GM12891 (cell line): ENCODE data around the gene ACSS1.

Experiments used
- DNase-seq: peaks from one replicate; pipeline ENCODE4 v3.0.0; 2011; ENCODE audit warnings: low spot score; ENCODE audit not compliant: insufficient read length
- FAIRE-seq: peaks from 2 replicates; lab custom pipeline; 2011; peaks lifted over from hg19 to GRCh38; lab: Jason Lieb, UNC
- PAX5 ChIP-seq: IDR thresholded peaks from 2 replicates; pipeline ENCODE4 v1.6.1; 2011; ENCODE audit warnings: low read length, moderate library complexity, mild to moderate bottlenecking; ENCODE audit not compliant: insufficient read depth, severe bottlenecking
- POLR2A ChIP-seq: IDR thresholded peaks from 2 replicates; pipeline ENCODE4 v1.6.1; 2011; ENCODE audit warnings: low read depth, low read length, control low read depth
- POLR2AphosphoS5 ChIP-seq: IDR thresholded peaks from 2 replicates; pipeline ENCODE4 v1.6.1; 2011; ENCODE audit warnings: low read depth, low read length, control low read depth
- POU2F2 ChIP-seq: IDR thresholded peaks from 2 replicates; pipeline ENCODE4 v1.6.1; 2011; ENCODE audit warnings: low read depth, mild to moderate bottlenecking, control low read depth, low read length, moderate library complexity
- SPI1 ChIP-seq: IDR thresholded peaks from 2 replicates; pipeline ENCODE4 v1.6.1; 2011; ENCODE audit warnings: low read depth, low read length, control low read depth
- TAF1 ChIP-seq: IDR thresholded peaks from 2 replicates; pipeline ENCODE4 v1.6.1; 2011; ENCODE audit warnings: low read depth, low read length, control low read depth

Gene ACSS1

GRCh38 chr20:24991897-24992486 is 65.9 kb downstream of the ACSS1 start:
- FAIRE-seq, result no peak
- TF ChIP-seq TAF1, result no peak
- TF ChIP-seq PAX5, result no peak
- TF ChIP-seq POLR2A, result no peak
- no peak for TF ChIP-seq POLR2AphosphoS5
- no peak for TF ChIP-seq SPI1
- TF ChIP-seq POU2F2, result no peak
- DNase-seq, result no peak

DNA sequence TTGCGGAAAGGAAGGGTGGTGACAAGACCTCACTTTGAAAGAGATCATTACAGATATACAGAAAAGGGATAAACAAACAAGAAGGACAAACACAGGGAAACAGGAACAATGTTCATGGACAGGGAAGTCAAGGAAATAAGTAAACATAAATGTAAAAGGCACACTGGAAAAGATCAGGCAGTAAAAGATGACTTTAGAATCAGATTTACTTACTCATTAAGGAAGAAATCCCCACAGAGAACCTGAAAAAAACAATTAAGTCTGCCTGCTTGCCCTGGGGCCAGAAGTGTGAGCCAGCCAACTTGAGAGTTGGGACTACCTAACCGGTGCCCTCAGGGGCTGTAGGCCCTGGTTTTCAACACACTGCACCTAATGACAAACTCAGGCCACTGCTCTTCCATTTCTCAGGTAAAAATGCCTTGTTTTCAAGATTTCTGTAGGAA is 67.1 kb downstream of the ACSS1 start:
- no peak for FAIRE-seq
- no peak for DNase-seq
- TF ChIP-seq SPI1 (no peak), TAF1 (no peak), PAX5 (no peak), POU2F2 (no peak), POLR2AphosphoS5 (no peak), POLR2A (no peak)

GRCh38 chr20:24989162-24989561 is 68.8 kb downstream of the ACSS1 start:
- no peak for FAIRE-seq
- no peak for DNase-seq

GRCh38 chr20:24987873-24988835 is 69.8 kb downstream of the ACSS1 start:
- no peak for FAIRE-seq
- DNase-seq, result no peak
- TF ChIP-seq POLR2AphosphoS5, result no peak
- TF ChIP-seq POLR2A, result no peak
- TF ChIP-seq TAF1, result no peak

More at GRCh38 chr20:24989162-24989561, 68.8 kb downstream of the ACSS1 start:
- TF ChIP-seq POLR2AphosphoS5 (no peak), PAX5 (no peak), POLR2A (no peak), SPI1 (no peak)

DNA sequence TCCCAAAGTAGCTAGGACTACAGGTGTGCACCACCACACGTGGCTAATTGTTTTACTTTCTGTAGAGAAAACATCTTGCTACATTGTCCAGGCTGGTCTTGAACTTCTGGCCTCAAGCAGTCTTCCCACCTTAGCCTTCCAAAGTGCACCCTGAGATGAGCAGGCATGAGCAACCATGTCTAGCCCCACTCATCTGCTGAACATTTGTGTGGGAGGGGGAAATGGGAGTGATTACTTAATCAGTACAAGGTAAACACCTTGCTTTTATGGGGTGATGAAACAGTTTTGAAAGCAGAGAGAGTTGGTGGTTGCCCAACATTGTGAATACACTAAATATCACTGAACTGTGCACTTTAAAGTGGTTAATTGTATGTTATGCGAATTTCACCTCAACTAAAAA is 70.7 kb downstream of the ACSS1 start:
- DNase-seq (no peak), FAIRE-seq (no peak)
- TF ChIP-seq SPI1 (no peak), POU2F2 (no peak)

DNA sequence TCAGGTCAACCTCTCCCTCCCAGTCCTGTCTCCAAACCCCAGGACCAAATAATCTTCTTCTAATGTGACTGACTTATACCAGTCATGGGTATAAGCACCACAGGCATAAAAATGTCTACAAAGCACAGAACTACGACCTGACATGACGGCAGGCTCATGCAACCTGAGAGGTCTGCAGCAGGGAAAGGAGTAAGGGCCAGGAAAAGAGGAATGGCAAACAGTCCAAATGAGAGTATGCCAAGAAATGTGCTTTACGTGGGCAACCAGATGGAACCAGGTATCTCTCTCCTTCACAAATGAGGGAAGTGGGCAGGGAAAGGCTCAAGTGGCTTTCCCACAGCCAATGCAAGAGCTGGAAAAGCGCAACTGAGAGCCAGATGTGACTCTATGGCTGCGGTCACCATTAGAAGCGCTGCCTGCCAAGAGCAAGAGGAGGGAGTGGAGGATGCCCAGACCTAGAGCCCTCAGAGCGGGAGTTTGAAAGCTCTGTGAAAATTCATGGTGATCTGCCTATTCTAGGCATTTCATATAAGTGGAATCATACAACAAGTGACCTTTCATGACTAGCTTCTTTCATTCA is 71.4 kb downstream of the ACSS1 start:
- TF ChIP-seq POLR2A (no peak), POLR2AphosphoS5 (no peak), PAX5 (no peak), TAF1 (no peak), SPI1 (no peak), POU2F2 (no peak)
- FAIRE-seq, result no peak
- DNase-seq, result no peak

GRCh38 chr20:24985802-24986201 is 72.1 kb downstream of the ACSS1 start:
- no peak for FAIRE-seq

DNA sequence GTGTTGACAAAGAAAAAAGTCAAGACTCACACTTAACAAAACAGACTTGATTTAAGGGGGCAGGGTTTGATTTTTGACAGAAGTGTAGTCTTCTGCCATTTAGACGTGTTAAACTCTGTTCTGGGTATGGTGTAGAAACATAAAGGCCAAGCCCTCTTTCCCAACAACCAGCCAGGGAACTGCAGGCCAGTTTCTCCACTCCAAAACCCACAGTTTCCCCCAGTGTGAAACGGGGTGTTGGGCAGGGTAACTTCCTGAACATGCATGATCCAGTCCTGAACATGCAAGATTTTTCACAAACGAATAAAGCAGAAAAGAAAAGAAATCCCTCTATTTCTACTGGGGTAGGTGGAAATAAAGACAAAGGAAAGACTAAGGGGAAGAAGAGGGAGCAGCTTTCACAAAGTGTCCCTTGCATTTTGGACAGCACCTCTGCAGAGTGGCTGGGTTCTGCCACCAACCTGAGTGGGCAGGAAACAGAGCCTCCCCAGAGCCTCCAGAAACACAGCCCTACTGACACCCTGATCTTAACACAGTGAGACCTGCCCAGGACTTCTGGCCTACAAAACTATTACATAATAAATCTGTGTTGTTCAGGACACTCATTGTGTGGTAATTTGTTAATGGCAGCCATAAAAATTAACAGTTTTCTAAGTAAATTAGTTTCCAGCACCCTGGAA is 72.8 kb downstream of the ACSS1 start:
- no peak for TF ChIP-seq POLR2A
- no peak for TF ChIP-seq TAF1
- no peak for TF ChIP-seq PAX5
- FAIRE-seq (no peak), DNase-seq (no peak)

More at GRCh38 chr20:24985802-24986201, 72.1 kb downstream of the ACSS1 start:
- no peak for TF ChIP-seq PAX5
- no peak for TF ChIP-seq SPI1
- TF ChIP-seq TAF1, result no peak
- no peak for TF ChIP-seq POU2F2
- no peak for TF ChIP-seq POLR2A
- TF ChIP-seq POLR2AphosphoS5, result no peak
- no peak for DNase-seq

DNA sequence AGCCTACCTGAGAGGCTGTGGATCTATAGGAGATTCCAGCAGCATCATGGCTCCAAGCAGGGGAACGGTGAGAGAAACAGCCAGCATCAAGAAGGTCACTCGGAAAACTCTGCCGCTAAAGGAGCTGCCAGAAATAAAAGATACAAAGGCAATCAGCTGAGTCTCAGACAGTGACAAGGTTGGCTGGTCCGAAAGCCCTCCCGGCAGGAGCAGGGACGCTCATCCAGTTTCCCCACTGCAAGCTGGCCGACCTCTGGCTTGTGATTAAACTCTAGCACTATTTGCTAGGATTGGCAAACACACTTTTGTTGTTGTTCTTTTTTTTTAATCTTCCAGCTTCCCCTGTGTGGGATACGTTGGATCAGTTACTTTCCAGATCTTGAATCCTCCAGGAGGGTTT is 74.0 kb downstream of the ACSS1 start:
- no peak for FAIRE-seq
- DNase-seq, result no peak
- TF ChIP-seq POU2F2, result no peak
- no peak for TF ChIP-seq POLR2AphosphoS5
- no peak for TF ChIP-seq POLR2A
- no peak for TF ChIP-seq SPI1
- no peak for TF ChIP-seq TAF1
- no peak for TF ChIP-seq PAX5
